H1 (cell line): ENCODE data around the gene TUBA8. TPM values are rescaled to one million over a fixed set of nuclear protein-coding genes. Genes with fewer than 3 reads are reported as not detected.

ENCODE experiments used
- CTCF ChIA-PET: fragments of 300-600 bp; sonication (Branson Sonifier 250); formaldehyde crosslinking; loops from one replicate; lab custom pipeline; 2021; ENCODE audit not compliant: partially characterized antibody; lab: Charles Lee
- POLR2A ChIA-PET: fragments of 300-600 bp; sonication (Branson Sonifier 250); formaldehyde crosslinking; loops from one replicate; lab custom pipeline; 2021; ENCODE audit warnings: inconsistent platforms; ENCODE audit not compliant: partially characterized antibody; lab: Charles Lee
- DNase-seq, 2 experiments: peaks; one replicate each; pipeline versions ENCODE4 v3.0.0 to v3.0.0-alpha.2; 2010 to 2022; ENCODE audit warnings: low spot score in 2 of 2, low read depth in 1 of 2, mixed read lengths in 1 of 2
- FAIRE-seq: peaks from 2 replicates; lab custom pipeline; 2011; peaks lifted over from hg19 to GRCh38; lab: Jason Lieb, UNC
- H2AFZ ChIP-seq: 2 replicates; pipeline ENCODE4 v1.8.1; 2012; ENCODE audit warnings: low read length, inconsistent platforms
- H2AK5ac ChIP-seq: 2 replicates; pipeline ENCODE4 v1.6.1; 2013; ENCODE audit warnings: low read depth, low read length
- H2BK120ac ChIP-seq: replicated peaks from 2 replicates; pipeline ENCODE3; 2013; ENCODE audit warnings: low read depth, low read length, inconsistent platforms
- H2BK12ac ChIP-seq: 2 replicates; pipeline ENCODE4 v1.6.1; 2013; ENCODE audit warnings: low read depth, low read length
- H2BK15ac ChIP-seq: 2 replicates; pipeline ENCODE4 v1.6.1; 2013; ENCODE audit warnings: low read length
- H2BK20ac ChIP-seq: 2 replicates; pipeline ENCODE4 v1.6.1; 2013; ENCODE audit warnings: low read length
- H2BK5ac ChIP-seq: 2 replicates; pipeline ENCODE4 v1.6.1; 2013; ENCODE audit warnings: low read depth, low read length
- H3K14ac ChIP-seq: 2 replicates; pipeline ENCODE4 v1.6.1; 2013; ENCODE audit warnings: inconsistent platforms; ENCODE audit not compliant: insufficient read length
- H3K18ac ChIP-seq: 2 replicates; pipeline ENCODE4 v1.6.1; 2013; ENCODE audit warnings: low read length; ENCODE audit errors: extremely low read depth
- H3K23ac ChIP-seq: 2 replicates; pipeline ENCODE4 v1.6.1; 2013; ENCODE audit warnings: inconsistent platforms; ENCODE audit not compliant: insufficient read length
- H3K23me2 ChIP-seq: 2 replicates; pipeline ENCODE4 v1.6.1; 2013; ENCODE audit warnings: low read depth, low read length
- H3K27ac ChIP-seq: 2 replicates; pipeline ENCODE4 v1.6.1; 2011; ENCODE audit warnings: low read depth, low read length, inconsistent platforms
- H3K27me3 ChIP-seq, 4 experiments: replicated peaks in 1 of 4; 1 replicate in 1 of 4; 2 replicates in 3 of 4; pipeline versions ENCODE4 v1.6.1 to v1.8.1; 2011 to 2013; ENCODE audit warnings: low read length in 3 of 4, mild to moderate bottlenecking in 3 of 4, inconsistent platforms in 2 of 4, mixed read lengths in 2 of 4, moderate library complexity in 1 of 4; ENCODE audit not compliant: control insufficient read depth in 3 of 4, insufficient read depth in 3 of 4; ENCODE audit errors: extremely low read depth in 1 of 4
- H3K36me3 ChIP-seq, 4 experiments: 2 replicates each; pipeline versions ENCODE4 v1.6.1 to v1.8.1; 2011 to 2013; ENCODE audit warnings: mild to moderate bottlenecking in 4 of 4, low read length in 3 of 4, moderate library complexity in 2 of 4, control low read depth in 1 of 4, inconsistent platforms in 1 of 4; ENCODE audit not compliant: insufficient read depth in 4 of 4, control insufficient read depth in 2 of 4
- H3K4ac ChIP-seq: replicated peaks from 2 replicates; pipeline ENCODE3; 2013; ENCODE audit warnings: low read length, low read depth, mixed read lengths, inconsistent platforms; ENCODE audit not compliant: insufficient read length
- H3K4me1 ChIP-seq, 4 experiments: replicated peaks in 1 of 4; 1 replicate in 1 of 4; 2 replicates in 3 of 4; pipeline versions ENCODE4 v1.6.1 to v1.8.1; 2011 to 2013; ENCODE audit warnings: low read length in 3 of 4, inconsistent platforms in 2 of 4, mixed read lengths in 1 of 4; ENCODE audit not compliant: insufficient read depth in 4 of 4, control insufficient read depth in 3 of 4
- H3K4me2 ChIP-seq, 2 experiments: 2 replicates each; pipeline versions ENCODE4 v1.6.1 to v1.8.1; 2011 to 2013; ENCODE audit warnings: low read depth in 2 of 2, low read length in 2 of 2, control low read depth in 1 of 2, inconsistent platforms in 1 of 2, mild to moderate bottlenecking in 1 of 2; ENCODE audit not compliant: insufficient read depth in 1 of 2
- H3K4me3 ChIP-seq, 4 experiments: fragments of 200-600, 300-600 bp in 1 of 4; sonication (generic), shearing (Covaris generic), sonication (Bioruptor Twin) in 1 of 4; 2 replicates each; pipeline versions ENCODE4 v1.5.1 to v1.8.1; 2011 to 2016; ENCODE audit warnings: low read length in 4 of 4, low read depth in 3 of 4, control low read depth in 2 of 4, inconsistent platforms in 2 of 4, mild to moderate bottlenecking in 2 of 4, mixed read lengths in 1 of 4, moderate library complexity in 1 of 4; ENCODE audit not compliant: insufficient read depth in 2 of 4; ENCODE audit errors: extremely low read depth in 1 of 4
- H3K56ac ChIP-seq: replicated peaks from 2 replicates; pipeline ENCODE3; 2013; ENCODE audit warnings: low read depth, mild to moderate bottlenecking, mixed read lengths, low read length, inconsistent platforms; ENCODE audit not compliant: insufficient read length
- H3K79me1 ChIP-seq: 2 replicates; pipeline ENCODE4 v1.6.1; 2013; ENCODE audit warnings: low read depth, low read length, control low read depth
- H3K79me2 ChIP-seq, 2 experiments: 2 replicates each; pipeline versions ENCODE4 v1.6.1 to v1.8.1; 2012 to 2013; ENCODE audit warnings: low read length in 2 of 2, mild to moderate bottlenecking in 2 of 2, inconsistent platforms in 1 of 2; ENCODE audit not compliant: insufficient read depth in 2 of 2, control insufficient read depth in 1 of 2
- H3K9ac ChIP-seq, 4 experiments: replicated peaks in 1 of 4; 1 replicate in 1 of 4; 2 replicates in 3 of 4; pipeline versions ENCODE4 v1.6.1 to v1.8.1; 2011 to 2013; ENCODE audit warnings: low read depth in 3 of 4, low read length in 3 of 4, control low read depth in 2 of 4, mild to moderate bottlenecking in 2 of 4, moderate library complexity in 2 of 4, inconsistent platforms in 1 of 4; ENCODE audit errors: extremely low read depth in 1 of 4
- H3K9me3 ChIP-seq, 2 experiments: 2 replicates each; pipeline versions ENCODE4 v1.6.1 to v1.8.1; 2012 to 2013; ENCODE audit warnings: mild to moderate bottlenecking in 2 of 2, moderate library complexity in 2 of 2, control low read depth in 1 of 2, inconsistent platforms in 1 of 2, low read depth in 1 of 2, low read length in 1 of 2, mixed read lengths in 1 of 2; ENCODE audit not compliant: insufficient read depth in 2 of 2
- H4K20me1 ChIP-seq, 2 experiments: replicated peaks in 1 of 2; 2 replicates each; pipeline versions ENCODE3 to v1.8.1; 2011 to 2013; ENCODE audit warnings: inconsistent platforms in 2 of 2, low read length in 2 of 2, mild to moderate bottlenecking in 1 of 2; ENCODE audit not compliant: insufficient read depth in 2 of 2, control insufficient read depth in 1 of 2
- H4K5ac ChIP-seq: 2 replicates; pipeline ENCODE4 v1.6.1; 2013; ENCODE audit warnings: low read length, low read depth, mixed read lengths, inconsistent platforms; ENCODE audit not compliant: insufficient read length
- H4K8ac ChIP-seq: 2 replicates; pipeline ENCODE4 v1.8.0; 2013; ENCODE audit warnings: mild to moderate bottlenecking, moderate library complexity, low read length, inconsistent platforms; ENCODE audit not compliant: insufficient read depth; ENCODE audit errors: extremely low read depth
- H4K91ac ChIP-seq: replicated peaks from 2 replicates; pipeline ENCODE3; 2013; ENCODE audit warnings: low read length, mixed read lengths, inconsistent platforms; ENCODE audit not compliant: insufficient read length
- BRCA1 ChIP-seq: IDR thresholded peaks from 2 replicates; pipeline ENCODE4 v1.6.1; 2012; ENCODE audit warnings: low read depth, low read length, improper control_type of control experiment
- CHD1 ChIP-seq: IDR thresholded peaks from 2 replicates; pipeline ENCODE4 v1.6.1; 2012; ENCODE audit warnings: low read depth, low read length, improper control_type of control experiment
- EZH2 ChIP-seq: fragments of 200-600 bp; sonication (generic); IDR thresholded peaks from 2 replicates; pipeline ENCODE4 v1.7.1; 2012; ENCODE audit warnings: low read depth, mild to moderate bottlenecking, moderate library complexity, low read length, inconsistent platforms; ENCODE audit not compliant: severe bottlenecking
- GABPA ChIP-seq: IDR thresholded peaks from 2 replicates; pipeline ENCODE4 v1.6.1; 2011; ENCODE audit warnings: mild to moderate bottlenecking, low read length, moderate library complexity, borderline replicate concordance; ENCODE audit not compliant: insufficient read depth
- GTF2F1 ChIP-seq: IDR thresholded peaks from 2 replicates; pipeline ENCODE4 v1.6.1; 2012; ENCODE audit warnings: low read depth, low read length, improper control_type of control experiment, borderline replicate concordance
- KDM1A ChIP-seq: fragments of 200-600, 300-600 bp; sonication (generic); IDR thresholded peaks from 2 replicates; pipeline ENCODE4 v1.7.1; 2016; ENCODE audit warnings: mild to moderate bottlenecking, low read length, borderline replicate concordance
- NRF1 ChIP-seq: IDR thresholded peaks from 2 replicates; pipeline ENCODE4 v1.6.1; 2011; ENCODE audit warnings: mild to moderate bottlenecking, low read depth, low read length, improper control_type of control experiment
- PHF8 ChIP-seq: fragments of 200-600 bp; sonication (generic); conservative IDR thresholded peaks from 2 replicates; pipeline ENCODE4 v1.7.1; 2012; ENCODE audit warnings: low read depth, mild to moderate bottlenecking, inconsistent platforms, low read length, moderate library complexity
- POLR2AphosphoS5 ChIP-seq: IDR thresholded peaks from 2 replicates; pipeline ENCODE4 v1.6.1; 2011; ENCODE audit warnings: low read depth, low read length
- RAD21 ChIP-seq, 2 experiments: IDR thresholded peaks in 1 of 2; conservative IDR thresholded peaks in 1 of 2; 2 replicates each; pipeline ENCODE4 v1.6.1; 2011; ENCODE audit warnings: low read depth in 2 of 2, low read length in 2 of 2, improper control_type of control experiment in 1 of 2, inconsistent platforms in 1 of 2, mild to moderate bottlenecking in 1 of 2, moderate library complexity in 1 of 2
- TAF7 ChIP-seq: optimal IDR thresholded peaks from 2 replicates; pipeline ENCODE3; 2011; ENCODE audit warnings: low read depth, mild to moderate bottlenecking, inconsistent platforms, low read length, moderate library complexity, borderline replicate concordance
- WGBS, 2 experiments: shearing (Covaris generic) in 1 of 2; methylation state at CpG; one replicate each; pipeline versions ENCODE4 v1.1.6 to v1.1.7; 2013 to 2015; ENCODE audit warnings: low lambda C conversion rate in 2 of 2, mixed read lengths in 2 of 2, inconsistent platforms in 1 of 2, low coverage in 1 of 2, missing lambda C conversion rate in 1 of 2; ENCODE audit not compliant: insufficient replicate concordance in 2 of 2, insufficient coverage in 1 of 2, insufficient read length in 1 of 2; ENCODE audit errors: extremely low coverage in 1 of 2, missing lambda C conversion rate in 1 of 2; 5-methylcytosine and 5-hydroxymethylcytosine counted together
- polyA plus RNA-seq, 7 experiments: library from polyadenylated mRNA; depleted of rRNA in 3 of 7; stranded (reverse) in 5 of 7; unstranded in 2 of 7; fragments of >200 nt in 5 of 7; fragments of 200-250 nt in 2 of 7; gene quantifications; 1 replicate in 5 of 7; 2 replicates in 1 of 7; 4 replicates in 1 of 7; pipeline versions ENCODE4 v1.2.1 to v1.2.3, GENCODE V29; 2011 to 2013; ENCODE audit warnings: missing spikeins in 2 of 7, mixed read lengths in 2 of 7
- total RNA-seq: library from RNA; stranded (reverse); fragmentation: NEBNext Ultra II Directional; extraction: Animal tissue kit (Norgen Biotek cat#: 25700); gene quantifications from 2 replicates; pipeline ENCODE4 v1.2.1, GENCODE V29; 2021
- TF ChIP-seq, protein P1 (sequence below): IDR thresholded peaks from 2 replicates; pipeline ENCODE4 v1.6.1; 2012; ENCODE audit warnings: inconsistent platforms

The TUBA8 gene
- total and polyA plus RNA-seq, 2 of the 8 experiments (the other 6 are each of a cell fraction or from before 2014, with no cell fraction given), result 1.0 to 4.0 TPM

DNA sequence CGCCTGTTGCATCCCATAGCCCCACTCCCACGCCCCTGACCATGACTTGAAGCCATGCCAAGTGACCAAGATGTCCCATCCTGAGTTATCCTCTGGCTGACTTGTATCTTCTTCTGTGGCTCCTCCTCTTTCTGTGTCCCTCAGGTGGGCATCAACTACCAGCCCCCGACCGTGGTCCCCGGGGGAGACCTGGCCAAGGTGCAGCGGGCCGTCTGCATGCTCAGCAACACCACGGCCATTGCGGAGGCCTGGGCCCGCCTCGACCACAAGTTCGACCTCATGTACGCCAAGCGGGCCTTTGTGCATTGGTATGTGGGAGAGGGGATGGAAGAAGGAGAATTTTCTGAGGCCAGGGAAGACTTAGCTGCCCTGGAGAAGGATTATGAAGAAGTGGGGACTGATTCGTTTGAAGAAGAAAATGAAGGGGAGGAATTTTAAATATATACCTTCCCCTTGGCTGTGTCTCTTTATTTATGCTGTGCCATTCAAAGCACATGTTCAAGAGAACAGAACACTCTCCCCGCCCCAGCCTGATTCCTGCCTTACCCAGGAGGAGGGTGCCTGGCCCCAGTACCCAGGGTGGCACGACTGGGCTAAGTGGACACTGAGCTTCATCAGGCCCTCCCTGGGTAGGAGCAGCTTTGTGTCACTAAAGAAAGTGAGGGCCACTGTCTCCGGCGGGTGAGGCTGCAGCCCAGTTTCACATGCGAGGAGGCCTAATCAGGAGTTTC lies 20.3 kb downstream of the TUBA8 start:
- H3K4me1 ChIP-seq, result no peaks in the 10 kb centered on the region
- no peak overlapping the region for H3K27ac ChIP-seq
- H2AK5ac ChIP-seq, result no peak overlapping the region
- H3K56ac ChIP-seq, result no peak overlapping the region
- 90% methylated on average over 20 of the region's 20 CpGs; no CpG with 5 or more reads in 1 of the 2 experiments for WGBS, 2 experiments
- no peak overlapping the region for H4K5ac ChIP-seq
- no peak overlapping the region for H3K14ac ChIP-seq
- H3K9me3 ChIP-seq, result no peaks in the 10 kb centered on the region
- no peaks in the 10 kb centered on the region for H3K79me1 ChIP-seq
- no peak overlapping the region; the same call in 1 of the 2 replicates for H4K8ac ChIP-seq
- ChIA-PET CTCF (interaction anchor here (0.7 to 1.4 kb wide), 2 partner anchors 27 to 43 kb away, joined by 3 read pairs; no protein-coding TSS in a partner anchor), POLR2A (interaction anchor here (1.5 kb wide), 1 partner anchor 18 kb away, joined by 5 read pairs; the partner anchor contains the start of gene USP18)
- H3K23me2 ChIP-seq, result no peaks in the 10 kb centered on the region
- H3K4me2 ChIP-seq, result no peak overlapping the region
- H3K4ac ChIP-seq, result no peak overlapping the region
- H3K79me2 ChIP-seq, result no peaks in the 10 kb centered on the region
- no peak overlapping the region for H2BK120ac ChIP-seq
- no peak overlapping the region for H2BK15ac ChIP-seq
- H2BK12ac ChIP-seq, result no peak overlapping the region
- no peak overlapping the region for H3K23ac ChIP-seq
- H3K36me3 ChIP-seq, result no peaks in the 10 kb centered on the region
- no peak overlapping the region for H2BK20ac ChIP-seq
- no peak overlapping the region for H3K18ac ChIP-seq
- no peak for FAIRE-seq
- H2BK5ac ChIP-seq, result no peak overlapping the region
- no peak overlapping the region for H3K9ac ChIP-seq
- no peaks in the 10 kb centered on the region for H3K27me3 ChIP-seq
- no peaks in the 10 kb centered on the region for H4K20me1 ChIP-seq
- no peak overlapping the region for H3K4me3 ChIP-seq
- no peak overlapping the region for H4K91ac ChIP-seq
- no peak for DNase-seq
- H2AFZ ChIP-seq, result no peak overlapping the region
- TF ChIP-seq EZH2 (no peak), CHD1 (no peak), GABPA (no peak), TAF7 (no peak), GTF2F1 (no peak), POLR2AphosphoS5 (no peak), RAD21 (IDR thresholded peaks at IDR 0.05 in 1 of 2, conservative IDR thresholded peaks at IDR 0.05 in 1 of 2; ENCODE audit: low read depth in 2 of 2, low read length in 2 of 2) (no peak), BRCA1 (no peak), KDM1A (no peak), PHF8 (no peak), NRF1 (no peak)
- TF ChIP-seq, protein P1, sequence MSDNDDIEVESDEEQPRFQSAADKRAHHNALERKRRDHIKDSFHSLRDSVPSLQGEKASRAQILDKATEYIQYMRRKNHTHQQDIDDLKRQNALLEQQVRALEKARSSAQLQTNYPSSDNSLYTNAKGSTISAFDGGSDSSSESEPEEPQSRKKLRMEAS, result no peak
